ENCODE results near the gene PDE7B.

PDE7B gene

GRCh38 chr6:136146130-136146529, 294.6 kb downstream of the PDE7B start:
- DNase-seq (ENCODE audit: low read depth in 2 of 2), result no peak

- DNase-seq (ENCODE audit: low read depth in 2 of 2), result no peak
Observed at GRCh38 chr6:136147342-136147741, 295.8 kb downstream of the PDE7B start.

GRCh38 chr6:136148051-136148450, 296.6 kb downstream of the PDE7B start:
- no peak for DNase-seq (ENCODE audit: low read depth in 2 of 2)

DNA sequence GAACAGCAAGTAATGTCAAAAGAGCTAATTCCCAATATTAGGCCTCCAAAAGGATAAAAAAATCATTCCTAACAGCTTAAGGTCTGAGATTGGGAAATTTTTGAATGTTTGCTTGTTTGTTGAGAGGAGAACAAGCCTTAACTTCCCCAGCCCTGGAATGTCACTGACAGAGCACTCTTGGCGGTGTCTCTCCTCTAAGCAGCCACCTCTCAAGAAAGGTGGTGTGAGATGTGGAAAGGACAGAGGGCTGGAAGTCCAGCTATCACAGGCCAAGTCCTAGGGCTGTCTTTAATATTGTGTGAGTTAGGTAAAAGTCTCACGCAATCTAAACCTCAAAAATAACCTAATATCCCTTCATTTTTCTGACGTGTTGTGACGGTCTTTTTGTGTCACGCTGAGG, 297.0 kb downstream of the PDE7B start:
- DNase-seq (ENCODE audit: low read depth in 2 of 2), result no peak

DNA sequence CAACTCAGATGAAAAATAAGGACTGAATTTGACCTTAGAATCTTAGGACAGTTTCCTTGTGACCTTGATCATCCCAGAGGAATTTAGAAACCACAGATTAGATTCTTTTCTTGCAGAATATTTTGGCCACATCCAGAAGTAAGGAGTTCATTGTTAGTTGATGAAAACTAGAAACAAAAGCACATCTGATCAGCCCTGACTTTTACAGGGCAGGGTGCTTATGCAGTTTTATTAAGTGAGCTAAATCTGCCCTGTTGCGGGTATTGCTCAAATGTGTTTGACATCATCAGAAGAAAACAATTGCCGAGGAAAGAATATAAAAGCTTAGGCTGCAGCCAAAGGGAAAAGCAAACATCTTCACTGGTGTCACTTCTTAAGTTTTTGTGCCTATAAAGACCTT, 297.8 kb downstream of the PDE7B start:
- DNase-seq (ENCODE audit: low read depth in 2 of 2), result no peak

DNA sequence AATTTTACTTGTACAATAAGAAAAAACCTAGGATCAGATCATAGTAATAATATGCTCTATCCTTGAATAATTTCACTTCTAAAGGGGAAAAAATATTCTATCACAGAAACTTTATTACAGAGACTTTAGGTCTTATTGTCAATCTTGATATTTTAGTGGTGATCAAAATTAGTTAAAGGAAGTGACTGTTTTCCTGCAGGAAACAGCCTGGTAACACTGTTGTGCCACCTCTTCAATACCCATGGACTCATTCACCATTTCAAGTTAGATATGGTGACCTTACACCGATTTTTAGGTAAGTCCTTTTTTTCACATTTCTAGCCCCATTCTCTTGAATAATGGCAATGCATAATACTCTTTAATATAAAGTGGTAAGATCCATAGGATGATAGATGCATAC, 299.5 kb downstream of the PDE7B start:
- DNase-seq (ENCODE audit: low read depth in 2 of 2), result no peak

- DNase-seq (ENCODE audit: low read depth in 2 of 2), result no peak
Observed at GRCh38 chr6:136153707-136154375, 302.3 kb downstream of the PDE7B start.

DNA sequence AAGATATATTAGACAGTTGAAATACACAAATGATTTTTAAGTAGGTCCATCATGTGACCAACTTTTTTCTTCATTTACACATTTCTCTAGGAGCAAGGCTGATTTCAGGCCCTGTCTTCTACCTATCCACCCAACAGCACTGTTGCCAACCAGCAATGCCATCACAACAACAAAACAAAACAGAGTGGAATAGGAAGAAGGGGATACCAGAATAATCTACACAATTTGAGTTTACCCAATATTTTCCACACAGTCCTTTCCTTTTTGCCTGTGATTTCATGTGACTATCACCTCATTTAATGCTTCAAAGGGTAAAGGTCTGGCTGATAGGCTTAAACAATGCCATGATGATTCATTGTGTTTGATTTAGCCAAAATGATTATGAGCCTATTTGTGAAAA, 303.7 kb downstream of the PDE7B start:
- DNase-seq (ENCODE audit: low read depth in 2 of 2), result no peak

DNA sequence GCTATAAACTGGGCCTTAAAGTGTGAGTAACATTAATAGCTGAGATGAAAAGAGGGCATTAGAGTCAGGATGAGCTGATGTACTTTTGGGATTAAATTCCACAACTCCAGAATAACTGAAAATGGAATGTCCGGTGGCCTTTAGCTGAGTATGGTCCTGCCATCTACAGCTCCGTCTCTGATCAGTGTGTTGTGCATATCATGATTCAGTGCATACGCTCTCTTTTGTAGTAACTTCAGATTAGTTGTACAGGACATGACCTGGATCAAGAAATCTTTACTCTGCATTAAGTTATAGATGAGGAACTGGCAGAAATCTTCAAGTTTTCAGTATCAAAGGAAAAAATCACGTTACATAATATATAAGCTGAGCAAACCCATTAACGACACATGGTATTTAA, 306.2 kb downstream of the PDE7B start:
- DNase-seq (ENCODE audit: low read depth in 2 of 2), result no peak

- DNase-seq (ENCODE audit: low read depth in 2 of 2), result no peak
Observed at GRCh38 chr6:136158387-136158821, 306.9 kb downstream of the PDE7B start.

DNA sequence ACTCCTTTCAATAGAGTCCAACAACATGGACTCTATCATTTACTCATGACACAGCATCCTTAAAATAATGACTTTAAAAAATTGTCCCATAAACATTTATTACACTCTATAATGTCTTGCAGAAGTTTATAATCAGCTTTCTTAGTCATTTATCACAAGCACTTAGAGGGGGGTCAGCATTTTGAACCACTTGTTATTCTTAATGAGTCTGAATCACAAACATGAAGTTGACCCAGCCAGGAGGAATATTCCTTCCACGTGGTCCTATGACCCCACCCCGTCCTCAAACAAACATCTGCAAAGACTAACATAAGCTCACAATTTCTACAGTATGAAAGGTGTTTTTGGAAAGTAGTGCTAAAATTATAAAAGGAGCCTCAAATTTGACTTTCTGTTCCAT, 307.5 kb downstream of the PDE7B start:
- no peak for DNase-seq (ENCODE audit: low read depth in 2 of 2)

DNA sequence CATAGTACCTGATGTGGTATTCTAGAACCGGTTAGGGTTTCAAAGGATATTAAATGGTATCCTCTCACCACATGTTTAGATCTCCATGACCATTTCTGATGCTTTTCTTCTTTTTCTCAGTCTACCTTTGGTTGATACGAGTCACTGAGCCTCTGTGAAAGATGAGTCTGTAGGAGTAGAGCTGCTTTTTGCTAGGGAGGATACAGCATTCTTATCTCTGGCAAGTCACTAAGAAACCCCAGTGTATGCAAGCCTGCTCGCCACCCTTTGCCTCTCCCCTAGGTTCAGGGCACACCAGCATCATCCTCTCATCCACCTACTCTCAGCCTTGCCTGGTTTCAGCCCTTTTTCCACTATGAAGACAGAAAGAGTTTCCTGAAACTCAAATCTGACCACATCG, 308.7 kb downstream of the PDE7B start:
- DNase-seq (ENCODE audit: low read depth in 2 of 2), result no peak

- DNase-seq (ENCODE audit: low read depth in 2 of 2), result no peak
Observed at GRCh38 chr6:136161950-136162349, 310.4 kb downstream of the PDE7B start.

- no peak for DNase-seq (ENCODE audit: low read depth in 2 of 2)
Observed at GRCh38 chr6:136163260-136163659, 311.8 kb downstream of the PDE7B start.

GRCh38 chr6:136166815-136167214, 315.3 kb downstream of the PDE7B start:
- DNase-seq (ENCODE audit: low read depth in 2 of 2), result no peak

GRCh38 chr6:136169394-136170148, 318.1 kb downstream of the PDE7B start:
- no peak for DNase-seq (ENCODE audit: low read depth in 2 of 2)

DNA sequence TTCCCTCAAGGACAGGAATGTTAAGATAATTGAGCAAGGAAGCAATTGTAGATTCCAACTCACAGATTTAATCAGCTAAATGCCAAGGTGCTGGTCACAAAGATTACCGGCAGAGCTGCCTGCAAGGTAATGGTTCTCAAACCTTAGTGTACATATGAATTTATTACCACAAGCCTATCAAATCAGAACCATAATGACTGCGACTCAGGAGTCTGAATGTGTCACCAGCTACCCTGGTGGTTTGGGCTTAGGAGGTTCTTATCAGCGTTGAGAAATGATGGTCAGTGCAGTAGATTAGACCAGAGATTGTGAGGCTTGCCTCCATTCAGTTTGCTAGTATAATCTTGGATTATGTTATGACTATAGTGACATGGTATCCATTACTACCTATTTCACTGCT, 319.7 kb downstream of the PDE7B start:
- no peak for DNase-seq (ENCODE audit: low read depth in 2 of 2)

GRCh38 chr6:136173519-136174507, 322.3 kb downstream of the PDE7B start:
- no peak for DNase-seq (ENCODE audit: low read depth in 2 of 2)

DNA sequence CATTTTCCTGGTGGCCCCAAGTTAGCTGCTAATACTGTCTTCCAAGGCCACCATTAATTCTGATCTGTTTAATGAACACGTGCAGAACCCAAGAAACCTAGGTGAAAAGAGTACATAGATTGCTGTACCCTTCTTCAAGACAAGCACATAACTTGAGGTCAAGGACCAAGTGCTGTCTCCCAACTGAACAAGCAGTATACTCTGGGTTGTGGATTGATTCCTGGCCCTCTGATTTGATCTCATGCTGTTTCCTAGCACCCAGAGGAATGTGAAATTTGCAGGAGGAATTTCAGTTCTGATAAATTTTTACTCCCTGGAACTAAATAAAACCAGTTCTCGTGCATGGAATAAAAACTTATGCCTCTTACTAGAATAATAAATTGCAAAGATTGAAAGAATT, 323.0 kb downstream of the PDE7B start:
- no peak for DNase-seq (ENCODE audit: low read depth in 2 of 2)

DNA sequence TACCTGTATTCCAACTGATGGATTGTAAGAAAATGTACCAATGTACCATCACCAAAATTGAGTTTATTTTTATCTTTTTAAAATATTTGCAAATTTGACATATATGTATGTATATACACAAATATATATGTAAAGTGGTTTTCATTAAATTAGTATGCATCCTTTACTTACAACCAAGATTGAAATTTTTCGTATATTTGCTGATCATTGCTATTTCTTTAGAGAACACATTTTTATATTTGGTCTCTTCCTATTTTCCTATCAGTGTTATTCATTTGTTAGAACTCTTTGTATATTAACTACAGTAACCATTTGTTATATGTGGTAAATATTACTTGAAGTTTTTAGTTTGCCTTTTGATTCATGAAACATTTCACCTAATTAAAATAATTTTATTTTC, 324.4 kb downstream of the PDE7B start:
- DNase-seq (ENCODE audit: low read depth in 2 of 2), result no peak

DNA sequence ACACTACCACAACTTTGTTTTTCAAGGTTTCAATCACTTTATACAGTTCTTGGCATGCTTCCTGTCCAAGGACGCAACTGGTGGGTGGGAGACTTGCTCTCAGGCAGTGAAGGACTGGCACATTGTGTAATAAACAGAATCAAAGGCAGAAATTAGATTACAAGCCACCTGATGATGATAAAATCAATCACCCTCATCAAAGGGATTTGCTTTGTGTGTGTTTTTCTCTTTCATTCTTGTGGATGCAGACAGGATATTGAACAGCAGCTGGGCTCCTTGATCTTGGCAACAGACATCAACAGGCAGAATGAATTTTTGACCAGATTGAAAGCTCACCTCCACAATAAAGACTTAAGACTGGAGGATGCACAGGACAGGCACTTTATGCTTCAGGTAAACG, 327.2 kb downstream of the PDE7B start:
- no peak for DNase-seq (ENCODE audit: low read depth in 2 of 2)
